ENCODE measurements around the gene PRAMEF14.
"Not testable (repeated sequence)": the region's sequence is repeated elsewhere in the genome, so short reads cannot be mapped to it uniquely, and the experiment has no call there.

The PRAMEF14 gene

DNA sequence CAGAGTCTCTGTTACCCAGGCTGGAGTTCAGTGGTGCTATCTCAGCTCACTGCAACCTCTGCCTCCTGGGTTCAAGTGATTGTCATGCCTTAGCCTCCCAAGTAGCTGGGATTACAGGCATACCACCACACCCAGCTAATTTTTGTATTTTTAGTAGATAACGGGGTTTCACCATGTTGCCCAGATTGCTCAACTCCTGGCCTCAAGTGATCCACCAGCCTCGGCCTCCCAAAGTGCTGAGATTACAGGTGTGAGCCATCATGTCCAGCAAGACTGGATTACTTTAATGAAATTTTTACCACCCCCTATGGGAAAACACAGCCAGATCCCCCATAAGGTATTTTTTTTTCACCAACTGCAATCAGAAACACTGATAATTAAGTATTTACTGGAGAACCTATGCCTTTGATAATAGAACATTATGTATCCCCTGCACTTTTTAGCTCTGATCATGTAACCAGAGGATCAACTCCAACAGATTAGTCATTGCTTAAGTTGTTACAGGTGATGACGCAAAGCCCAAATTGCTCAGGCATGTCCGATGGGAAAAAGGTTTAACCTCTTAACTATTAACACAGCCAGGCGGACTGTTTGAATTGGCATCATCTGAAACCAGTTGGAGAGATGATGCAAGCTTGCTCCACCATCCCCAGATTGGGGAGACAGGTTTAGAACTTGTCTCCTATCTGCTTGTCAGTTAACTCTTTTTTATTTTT lies 49.6 kb downstream of the PRAMEF14 start:
- DNase-seq; in situ Hi-C loops (cut with HindIII; ENCODE audit: low pct_ligation_motif_present, low pct_unique_long_range_greater_than_20kb, low sequenced_read_pairs): not testable (repeated sequence)

All from ACHN (cell line).